Astrocyte of the spinal cord (primary cell): ENCODE measurements around the gene KRTCAP2.
A peak's percentile ranks its signal among the peaks of the same experiment; 100 is the strongest.

ENCODE experiments used
- DNase-seq: peaks from one replicate; pipeline ENCODE4 v3.0.0; 2011; ENCODE audit warnings: low read depth, low spot score
- H3K4me3 ChIP-seq: 2 replicates; pipeline ENCODE4 v1.5.1; 2011; ENCODE audit warnings: low read depth, mild to moderate bottlenecking, low read length, moderate library complexity
- CTCF ChIP-seq: IDR thresholded peaks from 2 replicates; pipeline ENCODE4 v1.5.1; 2012; ENCODE audit warnings: low read depth, mild to moderate bottlenecking, low read length, inconsistent platforms
- in situ Hi-C: cut with HindIII; loops from 2 replicates; pipeline ENCODE4 v1.10.0; 2017; ENCODE audit warnings: low sequenced_read_pairs

The KRTCAP2 gene

GRCh38 chr1:155134880-155135414, 38.2 kb downstream of the KRTCAP2 start:
- peak; percentile 95 for DNase-seq
- no peak for TF ChIP-seq CTCF
- H3K4me3 ChIP-seq, result peak overlapping the region; percentile 83
- in situ Hi-C loops, result no loop called here

- no peak overlapping the region for H3K4me3 ChIP-seq
- in situ Hi-C loops, result no loop called here
- no peak for DNase-seq
- no peak for TF ChIP-seq CTCF
Measured at GRCh38 chr1:155134322-155134721, 38.8 kb downstream of the KRTCAP2 start.

- no peak overlapping the region for H3K4me3 ChIP-seq
- no peak for TF ChIP-seq CTCF
- in situ Hi-C loops, result no loop called here
- no peak for DNase-seq
Measured at GRCh38 chr1:155133799-155134281, 39.3 kb downstream of the KRTCAP2 start.

GRCh38 chr1:155131856-155132255, 41.2 kb downstream of the KRTCAP2 start:
- no peak for DNase-seq
- TF ChIP-seq CTCF, result no peak
- in situ Hi-C loops, result no loop called here
- H3K4me3 ChIP-seq, result no peak overlapping the region

GRCh38 chr1:155131285-155131684, 41.8 kb downstream of the KRTCAP2 start:
- no peak for DNase-seq

GRCh38 chr1:155130272-155131006, 42.7 kb downstream of the KRTCAP2 start:
- TF ChIP-seq CTCF, result no peak
- DNase-seq, result no peak
- in situ Hi-C loops, result no loop called here
- H3K4me3 ChIP-seq, result no peak overlapping the region

More at GRCh38 chr1:155131285-155131684, 41.8 kb downstream of the KRTCAP2 start:
- in situ Hi-C loops, result no loop called here
- no peak overlapping the region for H3K4me3 ChIP-seq
- no peak for TF ChIP-seq CTCF
